GM04504 (cell line): Measurements from ENCODE around the gene CPAMD8.
A peak's percentile ranks its signal among the peaks of the same experiment; 100 is the strongest.
"Not testable (repeated sequence)": the region's sequence is repeated elsewhere in the genome, so short reads cannot be mapped to it uniquely, and the experiment has no call there.

Experiments used
- DNase-seq: peaks from one replicate; pipeline ENCODE4 v3.0.0-alpha.2; 2012; ENCODE audit warnings: low read depth

The CPAMD8 gene

GRCh38 chr19:17041976-17042375 lies 15.4 kb upstream of the CPAMD8 start:
- DNase-seq: no peak

- DNase-seq: no peak
Observed at GRCh38 chr19:17037966-17038500, 11.4 kb upstream of the CPAMD8 start.

DNA sequence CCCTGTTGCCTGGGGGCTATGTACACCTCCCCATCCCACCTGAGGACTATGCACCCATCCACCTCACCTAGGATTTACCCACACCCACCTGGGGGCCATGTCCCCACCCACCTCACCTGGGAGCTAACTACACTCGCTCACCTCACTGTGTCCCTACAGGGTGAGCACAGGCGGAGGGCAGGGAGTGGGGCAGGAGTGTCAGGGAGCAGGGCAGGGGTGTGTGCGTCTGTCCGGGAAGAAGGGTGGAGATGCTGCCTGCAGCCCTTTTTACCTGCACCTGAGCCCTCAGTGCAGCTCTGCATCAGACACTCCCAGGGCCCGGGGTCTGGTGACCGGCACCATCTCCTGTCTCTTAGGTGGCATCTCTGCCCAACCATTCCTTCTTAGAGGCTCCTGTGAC lies 10.6 kb upstream of the CPAMD8 start:
- no peak for DNase-seq

GRCh38 chr19:17036640-17037039 lies 10.0 kb upstream of the CPAMD8 start:
- no peak for DNase-seq

- DNase-seq: no peak
Observed at GRCh38 chr19:17035842-17036424, 9.3 kb upstream of the CPAMD8 start.

- no peak for DNase-seq
Observed at GRCh38 chr19:17031741-17032140, 5.1 kb upstream of the CPAMD8 start.

DNA sequence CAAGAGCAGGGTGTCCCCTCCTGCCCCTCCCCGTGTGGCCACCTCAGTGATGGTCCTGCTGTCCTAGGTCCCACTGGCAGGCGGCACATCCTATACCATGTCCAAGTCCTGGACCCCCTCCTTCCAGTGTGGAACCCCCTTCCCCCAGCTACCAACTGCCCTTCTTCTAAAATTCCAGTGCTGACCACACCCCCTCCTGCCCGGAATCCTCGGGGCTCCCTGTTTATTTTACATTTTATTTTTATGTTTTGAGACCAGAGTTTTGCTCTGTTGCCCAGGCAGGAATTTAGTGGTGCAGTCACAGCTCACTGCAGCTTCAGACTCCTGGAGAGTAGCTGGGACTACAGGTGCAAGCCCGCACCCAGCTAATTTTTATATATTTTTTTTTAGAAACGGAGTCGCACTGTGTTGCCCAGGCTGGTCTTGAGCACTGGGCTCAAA lies 945 bp upstream of the CPAMD8 start:
- DNase-seq: no peak

- no peak for DNase-seq
Observed at GRCh38 chr19:17025991-17026658, 485 bp downstream of the CPAMD8 start.

- no peak for DNase-seq
Observed at GRCh38 chr19:17025361-17025760, 1.2 kb downstream of the CPAMD8 start.

DNA sequence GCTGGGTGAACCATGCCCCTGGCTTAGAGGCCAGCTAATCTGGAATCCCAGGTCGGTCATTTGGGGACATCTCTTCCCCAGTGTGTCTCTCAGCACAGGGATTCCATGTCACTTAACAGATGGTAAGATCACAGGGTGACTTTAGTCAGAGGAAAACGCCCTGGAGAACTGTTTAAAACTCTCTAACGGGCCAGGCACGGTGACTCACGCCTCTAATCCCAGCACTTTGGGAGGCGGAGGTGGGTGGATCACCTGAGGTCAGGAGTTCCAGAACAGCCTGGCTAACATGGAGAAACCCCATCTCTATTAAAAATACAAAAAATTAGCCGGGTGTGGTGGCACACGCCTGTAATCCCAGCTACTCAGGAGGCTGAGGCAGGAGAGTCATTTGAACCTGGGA lies 1.7 kb downstream of the CPAMD8 start:
- not testable (repeated sequence) for DNase-seq

DNA sequence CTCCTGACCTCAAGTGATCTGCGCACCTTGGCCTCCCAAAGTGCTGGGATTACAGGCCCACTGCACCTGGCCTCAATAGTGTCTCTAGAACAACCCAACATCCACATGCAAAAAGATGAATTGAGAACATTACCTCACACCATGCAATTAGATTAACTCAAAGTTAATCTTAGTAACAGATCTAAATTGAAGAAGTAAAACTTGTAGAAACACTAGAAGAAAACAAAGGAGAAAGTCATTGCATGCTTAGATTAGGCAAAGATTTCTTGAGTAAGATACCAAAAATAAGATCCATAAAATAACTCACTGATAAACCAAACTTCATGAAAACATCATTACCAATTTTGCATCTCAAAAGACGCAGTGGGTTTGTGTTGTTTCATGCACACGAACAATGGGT lies 2.8 kb downstream of the CPAMD8 start:
- no peak for DNase-seq

- DNase-seq: no peak
Observed at GRCh38 chr19:17022738-17023137, 3.9 kb downstream of the CPAMD8 start.

DNA sequence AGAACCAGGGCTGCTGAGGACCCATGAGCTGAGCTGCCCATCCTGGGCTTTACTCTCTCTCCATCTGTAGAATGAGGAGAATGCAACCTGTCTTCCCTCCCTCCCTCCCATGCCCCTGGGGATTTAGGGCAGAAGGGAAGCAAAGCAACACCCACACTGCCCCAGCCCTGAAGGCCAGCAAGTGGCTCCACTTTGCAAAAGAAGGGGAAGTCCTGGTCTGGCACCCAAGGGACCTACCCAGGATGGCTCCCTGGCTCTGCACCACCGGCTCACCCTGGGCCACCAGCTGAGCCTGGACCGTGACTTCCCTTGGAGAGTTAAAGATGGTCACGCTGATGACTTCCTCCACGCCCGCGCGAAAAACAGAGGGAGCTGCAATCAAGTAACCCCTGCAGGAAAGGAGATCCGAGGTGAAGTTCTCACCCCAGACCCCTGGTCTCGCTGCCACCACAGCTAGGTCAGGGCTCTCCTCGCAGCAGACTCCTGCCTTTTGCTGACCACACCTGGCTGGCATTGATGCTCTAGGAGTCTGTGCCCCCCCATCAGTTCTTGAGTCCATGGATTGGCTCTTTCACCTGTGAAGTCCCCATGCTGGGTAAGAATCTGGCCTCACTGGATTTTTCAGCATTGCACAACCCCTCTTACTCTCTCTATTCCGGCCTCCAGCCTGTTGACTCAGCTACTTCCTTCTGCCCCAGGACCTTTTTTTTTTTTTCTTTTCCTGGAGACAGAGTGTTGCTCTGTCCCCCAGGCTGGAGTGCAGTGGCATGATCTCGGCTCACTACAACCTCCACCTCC lies 4.6 kb downstream of the CPAMD8 start:
- peak; percentile 1 for DNase-seq

GRCh38 chr19:17021328-17021727 lies 5.3 kb downstream of the CPAMD8 start:
- DNase-seq: no peak

- no peak for DNase-seq
Observed at GRCh38 chr19:17020823-17021222, 5.8 kb downstream of the CPAMD8 start.

GRCh38 chr19:17020385-17020784 lies 6.2 kb downstream of the CPAMD8 start:
- DNase-seq: no peak

- DNase-seq: not testable (repeated sequence)
Observed at GRCh38 chr19:17014212-17014861, 12.3 kb downstream of the CPAMD8 start.

- DNase-seq: no peak
Observed at GRCh38 chr19:17011485-17011884, 15.1 kb downstream of the CPAMD8 start.

DNA sequence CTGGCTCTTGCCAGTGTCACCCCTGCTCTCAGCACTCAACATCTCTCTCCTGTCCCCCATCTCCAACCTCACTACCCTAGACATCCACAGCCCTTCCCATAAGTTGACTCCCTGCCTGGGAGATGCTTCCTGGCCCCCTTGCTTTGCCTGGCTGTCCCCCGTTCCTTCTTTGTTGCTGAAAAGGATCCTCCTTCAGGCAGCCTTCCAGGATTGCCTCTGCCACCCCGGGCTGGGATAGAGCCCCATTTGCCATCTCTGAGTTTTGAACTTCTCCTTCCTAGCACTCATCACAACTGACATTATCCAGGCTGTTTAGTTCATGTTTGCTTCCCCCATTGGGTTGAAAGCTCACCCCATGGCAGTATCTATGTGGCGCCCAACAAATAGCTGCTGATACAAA lies 20.0 kb downstream of the CPAMD8 start:
- DNase-seq: no peak

DNA sequence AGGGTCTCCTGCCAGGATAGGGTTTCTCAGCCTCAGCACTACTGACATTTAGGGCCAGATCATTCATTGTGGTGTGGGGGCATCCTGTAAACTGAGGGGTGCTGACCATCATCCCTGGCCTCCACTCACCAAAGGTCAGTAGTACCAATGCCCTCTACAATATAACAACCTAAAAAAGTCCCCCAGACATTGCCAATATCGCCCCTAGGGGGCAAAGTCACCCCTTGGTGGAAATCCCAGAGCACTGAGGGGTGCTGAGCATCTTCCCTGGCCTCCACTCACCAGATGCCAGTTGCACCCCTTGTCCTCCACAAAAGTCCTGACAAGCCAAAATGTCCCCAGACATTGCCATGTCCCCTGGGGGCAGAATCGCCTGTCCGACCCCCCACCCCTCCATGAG lies 21.6 kb downstream of the CPAMD8 start:
- no peak for DNase-seq

DNA sequence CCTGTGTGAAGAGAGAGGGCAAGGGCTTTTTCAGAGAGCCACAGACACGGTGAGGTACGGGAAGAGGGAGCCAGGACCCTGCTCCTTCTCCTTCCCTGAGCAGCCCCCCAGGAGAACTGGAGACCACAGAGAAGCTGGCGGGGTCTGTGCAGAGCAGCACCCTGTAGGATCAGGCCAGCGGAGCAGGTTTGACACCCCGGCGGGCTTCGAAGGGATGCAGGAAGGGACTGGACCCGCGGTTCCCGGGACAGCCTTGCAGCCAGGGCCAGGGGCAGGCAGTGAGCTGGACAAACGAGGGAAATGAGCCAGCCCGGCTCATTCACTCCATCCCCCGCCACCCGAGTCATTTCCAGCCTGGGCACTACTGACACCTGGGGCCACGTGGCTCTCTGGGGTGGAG lies 22.2 kb downstream of the CPAMD8 start:
- DNase-seq: no peak

- DNase-seq: no peak
Observed at GRCh38 chr19:17002455-17002854, 24.2 kb downstream of the CPAMD8 start.
